A549 (cell line): ENCODE results near the gene ETAA1. TPM values are rescaled to one million over a fixed set of nuclear protein-coding genes. Genes with fewer than 3 reads are reported as not detected.

ENCODE experiments used
- ATAC-seq, 2 experiments: fragments of 200-7000 bp in 1 of 2; fragments of >200 bp in 1 of 2; cut with Nextera tagmentation in 1 of 2; cut with Tn5 transposase in 1 of 2; 3 replicates each; pipeline versions ENCODE4 v1.8.0 to v1.9.1; 2018 to 2020; ENCODE audit warnings: mild to moderate bottlenecking in 1 of 2, moderate library complexity in 1 of 2
- CTCF ChIA-PET: fragments of 300-600 bp; sonication (Branson Sonifier 250); formaldehyde crosslinking; extraction: SDS; loops from one replicate; lab custom pipeline; 2021; ENCODE audit warnings: antibody characterized with exemption, inconsistent platforms; lab: Yijun Ruan, JAX
- POLR2A ChIA-PET: fragments of 350-600 bp; formaldehyde crosslinking; extraction: SDS; loops from one replicate; lab custom pipeline; 2021; ENCODE audit warnings: antibody characterized with exemption, inconsistent platforms; lab: Yijun Ruan, JAX
- DNase-seq, 2 experiments: peaks; one replicate each; pipeline versions ENCODE4 v3.0.0 to v3.0.0-alpha.2; 2011 to 2016; ENCODE audit warnings: low read depth in 1 of 2, low spot score in 1 of 2
- FAIRE-seq: peaks from 2 replicates; lab custom pipeline; 2011; peaks lifted over from hg19 to GRCh38; lab: Jason Lieb, UNC
- H3K27ac ChIP-seq, 2 experiments: fragments of >200 bp; sonication (Bioruptor Twin); formaldehyde crosslinking; 3 replicates each; pipeline ENCODE4 v1.5.1; 2016 to 2017
- H3K4me1 ChIP-seq: fragments of >200 bp; sonication (Bioruptor Twin); formaldehyde crosslinking; 3 replicates; pipeline ENCODE4 v1.6.1; 2016
- H3K4me2 ChIP-seq: fragments of >200 bp; sonication (Bioruptor Twin); formaldehyde crosslinking; 3 replicates; pipeline ENCODE4 v1.6.1; 2016
- H3K4me3 ChIP-seq: fragments of >200 bp; sonication (Bioruptor Twin); formaldehyde crosslinking; 3 replicates; pipeline ENCODE4 v1.5.1; 2016
- H3K9me3 ChIP-seq: fragments of >200 bp; sonication (Bioruptor Twin); formaldehyde crosslinking; 3 replicates; pipeline ENCODE4 v1.6.1; 2016
- BCL3 ChIP-seq: fragments of >200 bp; sonication (Bioruptor Twin); formaldehyde crosslinking; IDR thresholded peaks from 3 replicates; pipeline ENCODE4 v1.6.1; 2016
- BHLHE40 ChIP-seq: IDR thresholded peaks from 2 replicates; pipeline ENCODE4 v1.6.1; 2012; ENCODE audit warnings: low read depth, low read length, inconsistent platforms
- CEBPB ChIP-seq, 2 experiments: fragments of >200 bp in 1 of 2; sonication (Bioruptor Twin) in 1 of 2; formaldehyde crosslinking in 1 of 2; IDR thresholded peaks; 2 replicates each; pipeline ENCODE4 v1.6.1; 2012 to 2016
- CTCF ChIP-seq: fragments of >200 bp; sonication (Bioruptor Twin); formaldehyde crosslinking; IDR thresholded peaks from 3 replicates; pipeline ENCODE4 v1.5.1; 2016
- EHF ChIP-seq: fragments of 250-450 bp; sonication (Bioruptor Pico); IDR thresholded peaks from 2 replicates; pipeline ENCODE4 v1.5.0; 2020; ENCODE audit warnings: mild to moderate bottlenecking
- EP300 ChIP-seq, 2 experiments: fragments of >200 bp; sonication (Bioruptor Twin); formaldehyde crosslinking; IDR thresholded peaks; 2 replicates in 1 of 2; 3 replicates in 1 of 2; pipeline ENCODE4 v1.6.1; 2016 to 2017
- ESRRA ChIP-seq: fragments of 150-350 bp; IDR thresholded peaks from 2 replicates; pipeline ENCODE4 v1.6.1; 2014; ENCODE audit warnings: mild to moderate bottlenecking, low read length, borderline replicate concordance
- FOXS1 ChIP-seq: fragments of 250-450 bp; sonication (Bioruptor Pico); IDR thresholded peaks from 2 replicates; pipeline ENCODE4 v1.5.0; 2020; ENCODE audit warnings: mild to moderate bottlenecking, moderate library complexity
- HDAC2 ChIP-seq: fragments of 200-600 bp; sonication (generic); IDR thresholded peaks from 2 replicates; pipeline ENCODE4 v1.6.1; 2016
- HMGXB4 ChIP-seq: fragments of 250-450 bp; sonication (Bioruptor Pico); IDR thresholded peaks from 2 replicates; pipeline ENCODE4 v1.5.0; 2021; ENCODE audit warnings: mild to moderate bottlenecking, moderate library complexity, borderline replicate concordance
- HOXB5 ChIP-seq: fragments of 250-450 bp; sonication (Bioruptor Pico); IDR thresholded peaks from 2 replicates; pipeline ENCODE4 v1.5.0; 2020; ENCODE audit warnings: mild to moderate bottlenecking, moderate library complexity
- JUN ChIP-seq, 2 experiments: fragments of >200 bp; sonication (Bioruptor Twin); formaldehyde crosslinking; IDR thresholded peaks; 2 replicates in 1 of 2; 3 replicates in 1 of 2; pipeline ENCODE4 v1.6.1; 2016 to 2017
- MAFK ChIP-seq: fragments of 450-650 bp; IDR thresholded peaks from 2 replicates; pipeline ENCODE4 v1.6.1; 2014; ENCODE audit not compliant: partially characterized antibody
- MAX ChIP-seq: IDR thresholded peaks from 2 replicates; pipeline ENCODE4 v1.6.1; 2012
- MYC ChIP-seq: IDR thresholded peaks from 2 replicates; pipeline ENCODE4 v1.6.1; 2012; ENCODE audit warnings: mild to moderate bottlenecking, inconsistent platforms, low read length, improper control_type of control experiment, borderline replicate concordance
- POLR2A ChIP-seq: IDR thresholded peaks from 2 replicates; pipeline ENCODE4 v1.6.1; 2012; ENCODE audit warnings: mild to moderate bottlenecking, low read length
- POLR2AphosphoS2 ChIP-seq: conservative IDR thresholded peaks from 2 replicates; pipeline ENCODE4 v1.6.1; 2012; ENCODE audit warnings: low read length, improper control_type of control experiment, inconsistent platforms
- RCOR1 ChIP-seq: fragments of 150-350 bp; IDR thresholded peaks from 2 replicates; pipeline ENCODE4 v1.6.1; 2014; ENCODE audit warnings: antibody characterized with exemption, low read length, low read depth
- RFX5 ChIP-seq: fragments of 450-650 bp; IDR thresholded peaks from 2 replicates; pipeline ENCODE4 v1.7.1; 2014; ENCODE audit warnings: antibody characterized with exemption, mild to moderate bottlenecking, moderate library complexity
- SMC3 ChIP-seq: fragments of >200 bp; sonication (Bioruptor Twin); formaldehyde crosslinking; IDR thresholded peaks from 3 replicates; pipeline ENCODE4 v1.6.1; 2018; ENCODE audit warnings: inconsistent platforms
- SREBF2 ChIP-seq: fragments of 450-650 bp; IDR thresholded peaks from 2 replicates; pipeline ENCODE4 v1.6.1; 2014; ENCODE audit warnings: mild to moderate bottlenecking, moderate library complexity
- TP53 ChIP-seq: fragments of 250-450 bp; sonication (Bioruptor Pico); IDR thresholded peaks from 2 replicates; pipeline ENCODE4 v1.5.0; 2021; ENCODE audit warnings: mild to moderate bottlenecking, moderate library complexity
- ZC3H11A ChIP-seq: fragments of 450-650 bp; IDR thresholded peaks from 2 replicates; pipeline ENCODE4 v1.6.1; 2014; ENCODE audit warnings: antibody characterized with exemption, mild to moderate bottlenecking
- ZFP36 ChIP-seq: fragments of 450-650 bp; IDR thresholded peaks from 2 replicates; pipeline ENCODE4 v1.6.1; 2014; ENCODE audit warnings: borderline replicate concordance; ENCODE audit not compliant: partially characterized antibody
- WGBS: methylation state at CpG from one replicate; pipeline ENCODE4 v1.1.6; 2017; ENCODE audit errors: missing lambda C conversion rate; 5-methylcytosine and 5-hydroxymethylcytosine counted together
- polyA plus RNA-seq, 4 experiments: library from polyadenylated mRNA; depleted of rRNA in 3 of 4; stranded (reverse); fragments of >200 nt; fragmentation: RNase III in 1 of 4; extraction: RNeasy Plus Mini Kit Qiagen cat#74134 plus additional on column Dnase treatment in 1 of 4; gene quantifications; 2 replicates in 3 of 4; 3 replicates in 1 of 4; pipeline ENCODE4 v1.2.3, GENCODE V29; 2011 to 2017

Gene ETAA1
- polyA plus RNA-seq, 2 of the 4 experiments (the other 2 are of a cell fraction), result 13.0 to 28.1 TPM

- ATAC-seq (no peak), DNase-seq (no peak), FAIRE-seq (peak; percentile 18)
- TF ChIP-seq MAFK (no peak), FOXS1 (CRISPR knock-in tag) (no peak), BHLHE40 (no peak), MYC (no peak), TP53 (CRISPR knock-in tag) (no peak), ZFP36 (no peak), EHF (no peak), CEBPB (IDR thresholded peaks at IDR 0.05) (no peak), RCOR1 (no peak), HMGXB4 (CRISPR knock-in tag) (no peak), ESRRA (no peak), MAX (no peak), CTCF (no peak), POLR2A (no peak), POLR2AphosphoS2 (no peak), EP300 (IDR thresholded peaks at IDR 0.05) (no peak), HOXB5 (CRISPR knock-in tag) (no peak), BCL3 (no peak), RFX5 (no peak)
- TF ChIP-seq, all 56 proteins: peak for 0
- ChIA-PET POLR2A (interaction anchor here (0.6 kb wide), 1 partner anchor 75 kb away, joined by 3 read pairs; no protein-coding TSS in a partner anchor), CTCF (interaction anchor here (1.1 kb wide), 2 partner anchors 10 to 15 kb away, joined by 4 to 5 read pairs; no protein-coding TSS in a partner anchor)
- Histone ChIP-seq H3K27ac (no peak overlapping the region), H3K4me2 (peak overlapping the region; percentile 6; the same call in 1 of the 3 replicates), H3K4me1 (peaks cover 9% of the 10 kb centered on the region; the same call in 1 of the 3 replicates), H3K4me3 (no peak overlapping the region), H3K9me3 (no peaks in the 10 kb centered on the region)
- 51% methylated on average over 4 of the region's 4 CpGs for WGBS
Measured at GRCh38 chr2:67455219-67456142, 58.3 kb downstream of the ETAA1 start.

GRCh38 chr2:67456428-67456827 is 59.3 kb downstream of the ETAA1 start:
- no peaks in the 10 kb centered on the region for H3K9me3 ChIP-seq
- DNase-seq, result no peak
- ChIA-PET CTCF (interaction anchor here (0.8 to 1.2 kb wide), 4 partner anchors 9 to 22 kb away, joined by 3 to 5 read pairs (median 4); no protein-coding TSS in a partner anchor), POLR2A (interaction anchor here (0.6 to 0.7 kb wide), 2 partner anchors 8 to 74 kb away, joined by 3 read pairs; no protein-coding TSS in a partner anchor)
- H3K27ac ChIP-seq, result no peak overlapping the region
- WGBS, result 51% methylated on average over 2 of the region's 2 CpGs
- no peak for FAIRE-seq
- TF ChIP-seq ESRRA (no peak), BHLHE40 (no peak), ZC3H11A (no peak), JUN (IDR thresholded peaks at IDR 0.05) (no peak), HMGXB4 (CRISPR knock-in tag) (no peak), HDAC2 (no peak), BCL3 (no peak), SMC3 (no peak), ZFP36 (no peak), SREBF2 (no peak)
- ATAC-seq, result no peak
- no peak overlapping the region for H3K4me2 ChIP-seq
- peaks cover 9% of the 10 kb centered on the region; the same call in 1 of the 3 replicates for H3K4me1 ChIP-seq
- no peak overlapping the region for H3K4me3 ChIP-seq
